HepG2 (cell line): ENCODE results near the gene CARD16. TPM values are rescaled to one million over a fixed set of nuclear protein-coding genes. Genes with fewer than 3 reads are reported as not detected.

ENCODE experiments used
- ATAC-seq: fragments of 200-7000 bp; cut with Tn5 transposase; 3 replicates; pipeline ENCODE4 v1.9.1; 2020; ENCODE audit warnings: mild to moderate bottlenecking, moderate library complexity
- BruUV-seq: library from RNA; stranded (reverse); fragments of 400-500 nt; replicated peaks from 2 replicates; lab custom pipeline; 2021; lab: Mats Ljungman, UMichigan
- CTCF ChIA-PET: fragments of 300-600 bp; formaldehyde crosslinking; extraction: SDS; loops from one replicate; lab custom pipeline; 2021; ENCODE audit warnings: low total read pairs, inconsistent platforms, low intra/inter-chr PET ratio; lab: Yijun Ruan, JAX
- POLR2A ChIA-PET: fragments of 350-600 bp; sonication (Branson Sonifier 250); formaldehyde crosslinking; loops from one replicate; lab custom pipeline; 2020; ENCODE audit warnings: antibody characterized with exemption, inconsistent platforms; lab: Yijun Ruan, JAX
- DNase-seq: peaks from one replicate; pipeline ENCODE4 v3.0.0-alpha.2; 2015; ENCODE audit warnings: low spot score
- FAIRE-seq: peaks from 3 replicates; lab custom pipeline; 2011; peaks lifted over from hg19 to GRCh38; lab: Jason Lieb, UNC
- H2AFZ ChIP-seq: one replicate; pipeline ENCODE4 v1.6.1; 2011; ENCODE audit warnings: low read length, inconsistent platforms
- H3K27ac ChIP-seq: fragments of 300-600 bp; 3 replicates; pipeline ENCODE4 v1.8.0; 2011; ENCODE audit warnings: mixed run types, mild to moderate bottlenecking, mixed read lengths, low read length, inconsistent platforms; ENCODE audit not compliant: insufficient read depth; ENCODE audit errors: extremely low read length
- H3K27me3 ChIP-seq, 2 experiments: fragments of 200-600 bp in 1 of 2; 2 replicates in 1 of 2; 3 replicates in 1 of 2; pipeline versions ENCODE4 v1.6.0 to v1.8.0; 2011; ENCODE audit warnings: low read length in 2 of 2, mild to moderate bottlenecking in 2 of 2, moderate library complexity in 2 of 2, inconsistent platforms in 1 of 2; ENCODE audit not compliant: insufficient read depth in 2 of 2, control insufficient read depth in 1 of 2
- H3K36me3 ChIP-seq, 2 experiments: fragments of 200-600 bp in 1 of 2; replicated peaks in 1 of 2; 2 replicates in 1 of 2; 3 replicates in 1 of 2; pipeline versions ENCODE4 v1.5.1 to v1.8.0; 2011; ENCODE audit warnings: low read length in 2 of 2, inconsistent platforms in 1 of 2; ENCODE audit not compliant: insufficient read depth in 2 of 2, control insufficient read depth in 1 of 2
- H3K4me1 ChIP-seq: 2 replicates; pipeline ENCODE4 v1.5.1; 2012; ENCODE audit warnings: low read length, inconsistent platforms; ENCODE audit not compliant: insufficient read depth
- H3K4me2 ChIP-seq: 2 replicates; pipeline ENCODE4 v1.6.0; 2011; ENCODE audit warnings: low read depth, low read length, inconsistent platforms
- H3K4me3 ChIP-seq, 3 experiments: fragments of 200-600 bp in 1 of 3; sonication (generic), shearing (Covaris generic) in 1 of 3; replicated peaks in 1 of 3; 2 replicates each; pipeline ENCODE4 v1.5.1; 2011 to 2016; ENCODE audit warnings: low read length in 3 of 3, inconsistent platforms in 2 of 3, low read depth in 2 of 3, mild to moderate bottlenecking in 2 of 3, control low read depth in 1 of 3, mixed read lengths in 1 of 3; ENCODE audit not compliant: insufficient read depth in 1 of 3
- H3K79me2 ChIP-seq: one replicate; pipeline ENCODE4 v1.6.1; 2011; ENCODE audit warnings: low read length, inconsistent platforms; ENCODE audit not compliant: insufficient read depth
- H3K9ac ChIP-seq: 2 replicates; pipeline ENCODE4 v1.6.0; 2011; ENCODE audit warnings: mild to moderate bottlenecking, low read depth, low read length, inconsistent platforms; ENCODE audit not compliant: insufficient read depth
- H3K9me3 ChIP-seq: 2 replicates; pipeline ENCODE4 v1.5.1; 2012; ENCODE audit warnings: mild to moderate bottlenecking, low read length
- H4K20me1 ChIP-seq: 2 replicates; pipeline ENCODE4 v1.6.0; 2011; ENCODE audit warnings: inconsistent platforms, mild to moderate bottlenecking, low read length, moderate library complexity; ENCODE audit not compliant: insufficient read depth
- ATAD3A ChIP-seq: sonication (generic); formaldehyde crosslinking; IDR thresholded peaks from 2 replicates; pipeline ENCODE4 v1.4.0; 2020; ENCODE audit warnings: missing genetic modification reagents
- CCAR2 ChIP-seq: fragments of 200-400 bp; formaldehyde crosslinking; optimal IDR thresholded peaks from 2 replicates; pipeline ENCODE3; 2018; ENCODE audit warnings: low read depth, mild to moderate bottlenecking, low read length, moderate library complexity
- HNF1A ChIP-seq, 2 experiments: sonication (generic) in 1 of 2; formaldehyde crosslinking in 1 of 2; IDR thresholded peaks; 2 replicates each; pipeline versions ENCODE4 v1.4.0 to v1.6.1; 2016 to 2020; ENCODE audit warnings: borderline replicate concordance in 1 of 2, low read depth in 1 of 2, mild to moderate bottlenecking in 1 of 2, missing genetic modification reagents in 1 of 2
- KAT8 ChIP-seq: IDR thresholded peaks from 2 replicates; pipeline ENCODE4 v1.6.1; 2016; ENCODE audit warnings: missing genetic modification reagents, missing compliant biosample characterization
- KDM5A ChIP-seq: fragments of 200-600 bp; sonication (generic); IDR thresholded peaks from 2 replicates; pipeline ENCODE4 v1.7.0; 2018; ENCODE audit warnings: antibody characterized with exemption, mild to moderate bottlenecking, low read length, borderline replicate concordance
- LBX2 ChIP-seq: sonication (generic); formaldehyde crosslinking; IDR thresholded peaks from 2 replicates; pipeline ENCODE4 v1.5.0; 2020; ENCODE audit warnings: missing genetic modification reagents, mild to moderate bottlenecking, borderline replicate concordance
- MAFK ChIP-seq, 2 experiments: IDR thresholded peaks in 1 of 2; conservative IDR thresholded peaks in 1 of 2; 2 replicates each; pipeline ENCODE4 v1.6.1; 2011; ENCODE audit warnings: improper control_type of control experiment in 2 of 2, low read length in 2 of 2
- MAZ ChIP-seq, 2 experiments: sonication (generic) in 1 of 2; formaldehyde crosslinking in 1 of 2; IDR thresholded peaks; 2 replicates each; pipeline versions ENCODE4 v1.5.0 to v1.6.1; 2012 to 2020; ENCODE audit warnings: low read depth in 2 of 2, mild to moderate bottlenecking in 2 of 2, borderline replicate concordance in 1 of 2, improper control_type of control experiment in 1 of 2, low read length in 1 of 2, missing genetic modification reagents in 1 of 2, moderate library complexity in 1 of 2
- MED13 ChIP-seq: sonication (generic); formaldehyde crosslinking; IDR thresholded peaks from 2 replicates; pipeline ENCODE4 v1.5.0; 2020; ENCODE audit warnings: missing genetic modification reagents
- NCOR1 ChIP-seq: fragments of 200-600 bp; sonication (generic); IDR thresholded peaks from 2 replicates; pipeline ENCODE4 v1.7.0; 2017; ENCODE audit warnings: antibody characterized with exemption, low read length, borderline replicate concordance
- NFE2L1 ChIP-seq: sonication (generic); formaldehyde crosslinking; IDR thresholded peaks from 2 replicates; pipeline ENCODE4 v1.4.0; 2020; ENCODE audit warnings: missing genetic modification reagents, mild to moderate bottlenecking, borderline replicate concordance
- RARA ChIP-seq: IDR thresholded peaks from 2 replicates; pipeline ENCODE4 v1.6.1; 2016; ENCODE audit warnings: missing genetic modification reagents, missing compliant biosample characterization
- SMAD3 ChIP-seq: sonication (generic); formaldehyde crosslinking; IDR thresholded peaks from 2 replicates; pipeline ENCODE4 v1.4.0; 2020; ENCODE audit warnings: missing genetic modification reagents
- SP1 ChIP-seq, 2 experiments: fragments of 450-650 bp in 1 of 2; sonication (generic) in 1 of 2; formaldehyde crosslinking in 1 of 2; IDR thresholded peaks; 2 replicates each; pipeline versions ENCODE4 v1.4.0 to v1.6.1; 2016 to 2020; ENCODE audit warnings: missing genetic modification reagents in 1 of 2
- ZMYM4 ChIP-seq: sonication (generic); formaldehyde crosslinking; IDR thresholded peaks from 2 replicates; pipeline ENCODE4 v1.8.1; 2023; ENCODE audit warnings: mild to moderate bottlenecking, missing genetic modification reagents
- ZNF569 ChIP-seq: sonication (generic); formaldehyde crosslinking; IDR thresholded peaks from 2 replicates; pipeline ENCODE4 v1.5.0; 2020; ENCODE audit warnings: mild to moderate bottlenecking, missing genetic modification reagents, moderate library complexity, borderline replicate concordance
- ZNF841 ChIP-seq: sonication (generic); formaldehyde crosslinking; IDR thresholded peaks from 2 replicates; pipeline ENCODE4 v1.8.1; 2023; ENCODE audit warnings: missing genetic modification reagents, borderline replicate concordance
- WGBS: methylation state at CpG from one replicate; pipeline ENCODE4 v1.1.6; 2017; ENCODE audit warnings: low lambda C conversion rate; 5-methylcytosine and 5-hydroxymethylcytosine counted together
- in situ Hi-C: cut with HindIII; loops from 2 replicates; pipeline ENCODE4 v1.10.0; 2017; ENCODE audit warnings: low pct_unique_long_range_greater_than_20kb; ENCODE audit not compliant: extremely low pct_ligation_motif_present
- intact Hi-C: fragments of 100-400 bp; cut with micrococcal nuclease; formaldehyde crosslinking; loops from one replicate; pipeline ENCODE4 v1.10.0; 2022; ENCODE audit not compliant: unreplicated experiment
- polyA plus RNA-seq, 8 experiments: library from polyadenylated mRNA; depleted of rRNA in 3 of 8; stranded (reverse) in 7 of 8; unstranded in 1 of 8; fragments of >200 nt; fragmentation: Illumina TruSeq in 4 of 8; extraction: Trizol in 4 of 8; gene quantifications; 2 replicates each; pipeline versions ENCODE4 v1.2.1 to v1.2.3, GENCODE V29; 2011 to 2016; ENCODE audit warnings: low read depth in 4 of 8, missing spikeins in 1 of 8, mixed read lengths in 1 of 8; ENCODE audit not compliant: insufficient read depth in 1 of 8
- total RNA-seq, 5 experiments: library from RNA; depleted of rRNA; stranded (reverse); fragments of >200 nt; fragmentation: Illumina TruSeq; extraction: Trizol; gene quantifications; 2 replicates each; pipeline ENCODE4 v1.2.3, GENCODE V29; 2016; ENCODE audit warnings: low read depth in 1 of 5
- TF ChIP-seq, protein P1 (sequence below): sonication (generic); formaldehyde crosslinking; IDR thresholded peaks from 2 replicates; pipeline ENCODE4 v1.4.0; 2020; ENCODE audit warnings: mild to moderate bottlenecking, missing genetic modification reagents

The CARD16 gene
- total and polyA plus RNA-seq, 2 of the 13 experiments (the other 11 are each of a cell fraction or from before 2014, with no cell fraction given), result 0.34 TPM; not detected in 1

- in situ Hi-C loops (no loop called here), intact Hi-C loops (loop anchor here (5.0 kb wide), 1 partner anchor 50 kb away; the partner anchor contains the start of gene CARD16)
- CTCF ChIA-PET, result no interaction called here
- TF ChIP-seq KDM5A (no peak), ZMYM4 (CRISPR knock-in tag) (0 out of 2 replicates have a peak, but pooled peaks have one; percentile 23), ZNF569 (no peak), ATAD3A (no peak), KAT8 (0 out of 2 replicates have a peak, but pooled peaks have one; percentile 23), MAFK (conservative IDR thresholded peaks at IDR 0.05 in 1 of 2, IDR thresholded peaks at IDR 0.05 in 1 of 2; ENCODE audit: low read length in 2 of 2) (no peak), RARA (CRISPR knock-in tag) (no peak), NFE2L1 (CRISPR knock-in tag) (no peak), LBX2 (CRISPR knock-in tag) (no peak), SMAD3 (CRISPR knock-in tag) (no peak), HNF1A (IDR thresholded peaks at IDR 0.05; ENCODE audit: low read depth) (no peak), HNF1A (CRISPR knock-in tag; IDR thresholded peaks at IDR 0.05; ENCODE audit: borderline replicate concordance) (no peak), ZNF841 (CRISPR knock-in tag) (no peak), CCAR2 (no peak), NCOR1 (no peak), SP1 (IDR thresholded peaks at IDR 0.05) (no peak), SP1 (CRISPR knock-in tag; IDR thresholded peaks at IDR 0.05) (no peak), MED13 (CRISPR knock-in tag) (no peak), MAZ (IDR thresholded peaks at IDR 0.05; ENCODE audit: borderline replicate concordance, low read depth, low read length) (no peak), MAZ (CRISPR knock-in tag; IDR thresholded peaks at IDR 0.05; ENCODE audit: low read depth) (no peak)
- TF ChIP-seq, protein P1, sequence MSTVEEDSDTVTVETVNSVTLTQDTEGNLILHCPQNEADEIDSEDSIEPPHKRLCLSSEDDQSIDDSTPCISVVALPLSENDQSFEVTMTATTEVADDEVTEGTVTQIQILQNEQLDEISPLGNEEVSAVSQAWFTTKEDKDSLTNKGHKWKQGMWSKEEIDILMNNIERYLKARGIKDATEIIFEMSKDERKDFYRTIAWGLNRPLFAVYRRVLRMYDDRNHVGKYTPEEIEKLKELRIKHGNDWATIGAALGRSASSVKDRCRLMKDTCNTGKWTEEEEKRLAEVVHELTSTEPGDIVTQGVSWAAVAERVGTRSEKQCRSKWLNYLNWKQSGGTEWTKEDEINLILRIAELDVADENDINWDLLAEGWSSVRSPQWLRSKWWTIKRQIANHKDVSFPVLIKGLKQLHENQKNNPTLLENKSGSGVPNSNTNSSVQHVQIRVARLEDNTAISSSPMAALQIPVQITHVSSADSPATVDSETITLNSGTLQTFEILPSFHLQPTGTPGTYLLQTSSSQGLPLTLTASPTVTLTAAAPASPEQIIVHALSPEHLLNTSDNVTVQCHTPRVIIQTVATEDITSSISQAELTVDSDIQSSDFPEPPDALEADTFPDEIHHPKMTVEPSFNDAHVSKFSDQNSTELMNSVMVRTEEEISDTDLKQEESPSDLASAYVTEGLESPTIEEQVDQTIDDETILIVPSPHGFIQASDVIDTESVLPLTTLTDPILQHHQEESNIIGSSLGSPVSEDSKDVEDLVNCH (CRISPR knock-in tag), result no peak
Observed at GRCh38 chr11:104997288-104997687, 47.8 kb downstream of the CARD16 start.

More at GRCh38 chr11:104997288-104997687, 47.8 kb downstream of the CARD16 start:
- Histone ChIP-seq H3K27ac (no peak overlapping the region), H3K4me3 (no peak overlapping the region), H3K9ac (no peak overlapping the region), H4K20me1 (no peaks in the 10 kb centered on the region), H3K79me2 (no peaks in the 10 kb centered on the region), H3K4me1 (peaks cover 45% of the 10 kb centered on the region), H2AFZ (no peak overlapping the region), H3K9me3 (no peaks in the 10 kb centered on the region), H3K36me3 (no peaks in the 10 kb centered on the region), H3K27me3 (peaks cover 0 to 2% of the 10 kb centered on the region in 2 experiments; a peak in 1 of 5 replicates), H3K4me2 (no peak overlapping the region)
- BruUV-seq, result no TSS peak
- FAIRE-seq (no peak), ATAC-seq (no peak), DNase-seq (no peak)
- POLR2A ChIA-PET, result no interaction called here
- 28% methylated on average over 6 of the region's 6 CpGs for WGBS
